HG02763 (cell line): Measurements from ENCODE around the gene CARS2.
A peak's percentile ranks its signal among the peaks of the same experiment; 100 is the strongest.
"Not testable (repeated sequence)": the region's sequence is repeated elsewhere in the genome, so short reads cannot be mapped to it uniquely, and the experiment has no call there.

Source experiments
- ATAC-seq: cut with Tn5 transposase; IDR thresholded peaks from one replicate; pipeline ENCODE4 v1.9.1; 2021; ENCODE audit warnings: mild to moderate bottlenecking, moderate library complexity; ENCODE audit not compliant: unreplicated experiment

Gene CARS2

DNA sequence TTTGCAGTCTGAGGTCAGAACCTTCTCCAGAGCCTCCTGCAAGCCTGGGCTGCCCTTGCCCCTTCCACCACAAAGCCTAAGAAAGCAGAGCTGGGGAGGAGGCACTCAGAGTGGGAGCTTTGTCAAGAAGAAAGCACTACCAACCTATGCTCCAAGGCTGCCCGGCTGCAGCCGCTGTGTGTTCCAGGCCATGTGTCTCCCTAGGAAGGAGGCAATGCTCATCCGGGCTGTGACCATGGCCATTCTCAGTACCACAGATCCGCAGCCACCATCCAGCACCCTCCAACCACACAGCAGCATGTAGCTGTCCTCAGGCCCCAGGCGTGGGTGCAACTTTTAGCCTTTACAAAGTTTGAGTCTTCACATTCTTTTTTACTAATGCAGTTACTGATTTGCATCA is 22.0 kb downstream of the CARS2 start:
- no peak for ATAC-seq

DNA sequence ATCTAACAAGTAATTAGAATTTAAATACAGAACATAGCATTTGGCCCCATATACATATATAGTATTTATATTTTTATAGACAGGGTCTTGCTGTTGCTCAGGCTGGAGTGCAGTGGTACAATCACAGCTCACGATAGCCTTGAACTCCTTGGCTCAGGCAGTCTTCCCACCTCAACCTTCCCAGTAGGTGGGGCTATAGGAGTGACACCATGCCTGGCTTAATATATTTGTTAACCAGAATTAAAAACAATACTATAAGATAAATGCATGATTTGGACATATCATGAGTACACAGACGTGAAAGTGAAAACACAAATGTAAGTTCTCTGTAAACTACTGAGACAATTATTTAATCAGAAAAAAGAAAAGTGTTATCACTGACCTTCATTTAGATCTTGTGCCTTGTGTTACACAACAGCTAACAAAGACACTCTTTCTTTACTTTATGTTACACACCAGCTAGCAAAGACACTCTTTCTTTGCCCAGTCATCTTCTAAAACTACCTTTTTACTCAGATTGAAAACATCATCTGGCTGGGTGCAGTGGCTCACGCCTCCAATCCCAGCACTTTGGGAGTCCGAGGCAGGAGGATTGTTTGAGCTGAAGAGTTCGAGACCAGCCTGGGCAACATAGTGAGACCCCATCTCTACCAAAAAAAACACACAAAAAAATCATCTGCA is 22.6 kb downstream of the CARS2 start:
- ATAC-seq = no peak

DNA sequence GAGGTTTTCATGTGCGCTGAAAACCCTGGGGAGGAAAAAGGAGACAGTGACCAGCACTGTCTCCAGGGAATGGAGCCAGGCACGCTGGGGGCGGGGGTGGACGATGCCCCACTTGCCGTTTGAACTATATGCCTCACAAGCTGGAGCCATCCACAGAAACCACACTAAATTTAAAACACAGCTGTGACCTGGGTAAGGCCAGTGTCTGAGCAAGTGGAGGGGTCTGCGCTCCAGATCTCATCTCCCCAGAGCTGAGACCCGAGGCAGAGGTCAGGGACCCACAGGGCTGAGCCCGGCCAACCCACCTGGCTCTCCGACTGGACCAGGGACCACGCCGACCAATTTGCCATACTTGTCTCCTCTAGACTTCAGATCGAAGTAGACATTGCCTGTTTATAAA is 23.2 kb downstream of the CARS2 start:
- no peak for ATAC-seq

DNA sequence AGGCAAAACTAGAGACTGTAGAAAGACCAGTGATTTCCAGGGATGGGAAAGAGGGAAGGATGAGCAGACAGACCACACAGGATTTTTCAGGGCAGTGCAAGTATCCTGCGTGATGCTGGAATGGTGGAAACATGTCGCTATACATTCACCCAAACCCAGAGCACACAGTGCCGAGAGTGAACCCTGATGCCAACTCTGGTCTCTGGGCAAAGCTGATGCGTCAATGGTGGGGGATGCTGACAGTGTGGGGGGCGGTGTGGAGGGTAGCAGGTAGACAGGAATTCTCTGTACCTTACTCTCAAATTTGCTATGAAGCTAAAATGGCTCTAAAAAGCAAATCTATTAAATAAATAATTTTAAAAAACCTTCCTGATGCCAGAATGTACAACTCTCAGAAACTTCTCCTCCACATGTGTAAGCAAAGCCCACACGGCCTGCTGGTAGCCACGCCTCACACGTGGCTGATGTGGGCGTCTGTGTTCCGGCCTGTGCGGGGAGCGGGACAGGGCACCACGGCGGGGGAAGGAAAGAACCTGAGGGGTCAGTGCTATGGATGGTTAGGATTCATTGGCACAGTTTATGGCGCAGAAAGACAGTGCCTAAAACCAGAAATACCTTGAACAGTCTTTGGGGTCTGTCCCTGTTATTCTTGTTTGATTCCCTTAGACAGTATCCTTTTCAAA is 23.9 kb downstream of the CARS2 start:
- ATAC-seq = no peak

DNA sequence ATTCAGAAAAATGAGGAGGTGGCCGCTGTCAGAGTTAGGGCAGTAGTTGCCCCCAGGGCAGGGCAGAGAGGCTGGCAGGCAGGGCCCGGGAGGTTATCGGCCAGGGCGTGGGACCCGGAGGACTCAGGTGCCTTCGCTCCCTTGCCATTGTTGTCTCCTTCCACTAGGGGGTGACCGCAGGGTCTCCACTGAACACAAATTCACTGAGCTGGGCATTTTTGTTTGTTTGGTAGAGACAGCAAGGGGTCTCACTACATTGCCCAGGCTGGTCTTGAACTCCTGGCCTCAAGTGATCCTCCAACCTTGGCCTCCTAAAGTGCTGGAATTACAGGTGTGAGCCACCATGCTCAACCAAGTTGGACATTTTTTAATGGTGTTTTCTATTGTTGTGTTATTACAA is 25.1 kb downstream of the CARS2 start:
- no peak for ATAC-seq

DNA sequence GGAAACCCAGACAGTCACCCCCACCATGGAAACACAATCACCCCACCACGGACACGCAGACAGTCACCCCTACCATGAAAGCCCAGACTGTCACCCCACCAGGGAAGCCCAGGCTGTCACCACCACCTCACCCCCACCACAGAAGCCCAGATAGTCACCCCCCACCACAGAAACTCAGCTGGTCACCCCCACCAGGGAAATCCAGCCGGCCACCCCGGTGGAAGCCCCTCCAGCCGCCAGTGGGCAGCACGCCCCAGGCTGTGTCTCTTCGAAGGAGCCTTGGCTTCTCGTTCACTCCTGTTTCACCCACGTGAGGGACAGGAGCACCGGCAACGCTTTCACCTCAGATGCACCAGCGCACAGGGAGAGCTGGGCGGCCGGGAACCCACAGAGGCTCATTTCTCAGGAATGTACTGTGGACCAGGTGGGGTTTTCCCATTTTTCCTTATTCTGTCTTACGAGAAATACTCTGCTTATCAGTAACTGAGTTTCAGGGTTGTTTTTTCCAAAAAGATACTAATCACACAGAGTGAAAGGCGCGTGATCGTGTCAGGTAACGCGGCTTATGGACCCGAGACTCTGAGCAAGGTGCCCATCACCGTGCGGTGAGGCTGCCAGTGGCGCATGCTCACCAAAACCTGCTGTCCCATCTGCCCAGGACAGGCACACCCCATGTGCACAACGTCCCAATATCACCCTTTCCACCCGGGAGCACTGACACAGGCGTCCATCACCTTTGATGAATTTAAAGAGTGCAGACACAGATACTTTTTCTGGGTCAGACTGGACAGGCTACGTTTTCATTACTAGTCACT is 28.0 kb downstream of the CARS2 start:
- no peak for ATAC-seq

DNA sequence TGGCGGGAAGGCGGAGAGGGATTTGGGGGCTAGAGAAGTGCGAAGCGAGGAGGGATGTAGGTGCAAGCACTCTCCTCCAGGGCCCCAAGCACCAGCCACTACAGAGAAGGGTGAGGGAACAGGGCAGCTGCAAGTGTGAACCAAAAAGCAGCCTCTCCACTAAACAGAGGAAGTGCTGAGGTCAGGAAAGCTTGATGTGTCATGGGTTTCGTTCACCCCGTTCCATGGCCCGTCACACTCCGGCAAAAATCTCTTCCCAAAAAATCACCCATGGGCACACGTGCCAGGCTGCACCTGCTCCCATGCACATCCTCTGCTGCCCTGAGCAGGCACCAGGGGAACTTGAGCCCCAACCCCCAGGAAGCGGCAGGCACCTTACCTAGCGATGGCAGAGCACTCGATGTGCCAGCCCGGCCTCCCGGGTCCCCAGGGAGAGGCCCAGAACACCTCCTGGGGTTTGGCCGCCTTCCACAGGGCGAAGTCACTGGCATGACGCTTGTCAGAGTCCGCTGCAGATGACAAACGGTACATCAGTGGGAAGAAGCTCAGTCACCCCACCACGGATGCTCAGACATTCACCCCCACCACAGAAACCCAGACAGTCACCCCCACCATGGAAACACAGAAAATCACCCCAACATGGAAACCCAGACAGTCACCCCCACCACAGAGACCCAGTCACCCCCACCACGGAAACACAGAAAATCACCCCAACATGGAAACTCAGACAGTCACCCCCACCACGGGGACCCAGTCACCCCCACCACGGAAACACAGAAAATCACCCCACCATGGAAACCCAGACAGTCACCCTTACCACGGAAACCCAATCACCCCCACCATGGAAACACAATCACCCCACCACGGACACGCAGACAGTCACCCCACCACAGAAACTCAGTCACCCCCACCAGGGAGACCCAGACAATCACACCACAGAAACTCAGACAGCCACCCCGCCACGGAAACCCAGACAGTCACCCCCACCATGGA is 29.0 kb downstream of the CARS2 start:
- peak; percentile 64 for ATAC-seq

DNA sequence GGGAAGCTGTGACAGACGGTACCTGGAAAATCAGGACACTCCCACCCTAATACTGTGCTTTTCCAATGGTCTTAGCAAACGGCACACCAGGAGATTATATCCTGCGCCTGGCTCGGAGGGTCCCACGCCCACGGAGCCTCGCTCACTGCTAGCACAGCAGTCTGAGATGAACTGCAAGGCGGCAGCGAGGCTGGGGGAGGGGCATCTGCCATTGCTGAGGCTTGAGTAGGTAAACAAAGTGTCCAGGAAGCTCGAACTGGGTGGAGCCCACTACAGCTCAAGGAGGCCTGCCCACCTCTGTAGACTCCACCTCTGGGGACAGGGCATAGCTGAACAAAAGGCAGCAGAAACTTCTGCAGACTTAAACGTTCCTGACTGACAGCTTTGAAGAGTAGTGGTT is 36.1 kb downstream of the CARS2 start:
- ATAC-seq = not testable (repeated sequence)

DNA sequence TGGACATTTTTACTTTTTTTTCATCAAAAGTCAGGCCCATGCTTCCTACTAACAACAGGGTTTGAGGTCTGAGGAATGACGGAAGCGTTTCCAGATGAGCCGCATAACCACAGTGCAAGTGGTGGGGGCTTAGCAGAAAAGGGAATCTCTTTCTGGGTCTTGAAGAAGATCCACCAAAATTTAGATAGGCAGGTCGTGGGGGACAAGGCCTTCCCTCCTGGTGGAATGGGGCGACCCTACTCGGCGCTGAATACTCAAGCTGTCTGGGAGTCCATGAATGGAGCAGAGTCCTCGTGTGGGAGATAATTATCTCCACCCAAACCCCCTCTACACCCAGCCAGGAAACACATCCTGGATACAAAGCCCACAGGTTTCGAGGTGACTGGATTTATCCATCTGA is 36.9 kb downstream of the CARS2 start:
- no peak for ATAC-seq

DNA sequence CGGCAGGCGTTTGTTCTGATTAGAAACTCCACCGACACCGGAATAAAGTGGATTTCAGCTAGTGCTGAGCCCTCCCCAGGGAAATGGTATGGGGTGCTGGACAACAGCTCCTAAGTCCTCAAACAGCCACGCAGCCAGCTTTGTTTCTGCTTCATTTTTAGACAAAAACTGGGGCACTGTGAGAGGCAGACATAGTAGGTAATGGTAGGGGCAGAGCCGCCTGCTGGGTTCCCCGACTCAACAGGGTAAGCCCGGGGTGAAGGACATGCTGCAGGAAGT is 39.7 kb downstream of the CARS2 start:
- ATAC-seq = no peak

DNA sequence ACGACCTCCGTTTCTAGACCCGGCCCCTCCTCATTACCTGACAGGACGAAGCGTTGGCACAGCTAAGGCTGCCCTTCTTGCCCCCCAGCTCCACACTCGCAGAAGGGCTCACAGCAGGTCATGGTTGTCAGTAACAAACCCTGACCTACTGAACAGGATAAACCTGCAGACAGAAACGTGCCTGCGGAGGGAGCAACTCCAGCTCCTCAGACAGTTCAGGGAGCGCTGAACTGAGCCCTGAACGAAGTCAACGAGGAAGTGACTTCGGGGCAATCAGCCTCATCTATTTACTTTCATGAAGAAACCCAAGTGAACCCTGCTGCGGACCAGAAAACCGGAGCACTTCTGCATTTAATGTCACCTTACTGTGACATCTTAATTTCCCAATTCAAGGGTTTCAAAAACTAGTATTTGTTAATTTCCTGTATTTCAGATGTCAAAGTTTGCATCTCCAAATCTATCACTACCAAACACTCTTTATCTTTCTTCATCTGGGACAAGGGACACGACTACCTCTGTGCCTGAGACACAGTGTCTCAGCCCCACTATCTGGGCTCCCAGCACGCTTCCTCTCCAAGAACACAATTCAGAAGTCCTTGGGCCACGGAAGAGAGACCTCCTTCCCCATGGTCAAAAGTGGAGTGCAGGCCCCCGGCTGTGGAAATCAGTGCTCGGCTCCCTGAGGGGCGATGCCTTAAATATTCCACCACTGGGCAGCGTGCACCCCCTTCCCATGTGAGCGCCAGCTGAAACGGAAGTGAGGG is 40.2 kb downstream of the CARS2 start:
- ATAC-seq = no peak

DNA sequence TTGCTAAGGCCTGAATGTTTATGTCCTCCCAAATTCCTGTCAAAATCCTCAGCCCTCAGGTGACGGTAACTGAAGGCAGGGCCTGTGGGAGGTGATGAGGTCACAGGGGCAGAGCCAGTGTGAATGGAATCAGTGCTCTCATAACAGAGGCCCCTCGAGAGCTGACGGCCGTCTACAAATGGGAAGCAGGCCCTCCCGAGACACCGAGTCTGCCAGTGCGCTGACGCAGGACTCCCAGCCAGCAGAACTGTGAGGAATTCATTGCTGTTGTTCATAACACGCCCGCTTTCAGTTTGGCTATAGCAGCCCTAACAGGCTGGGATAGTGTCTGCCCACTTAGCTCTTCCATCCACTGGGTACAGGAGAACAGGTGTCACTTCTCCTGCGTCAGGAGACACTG is 41.2 kb downstream of the CARS2 start:
- no peak for ATAC-seq

DNA sequence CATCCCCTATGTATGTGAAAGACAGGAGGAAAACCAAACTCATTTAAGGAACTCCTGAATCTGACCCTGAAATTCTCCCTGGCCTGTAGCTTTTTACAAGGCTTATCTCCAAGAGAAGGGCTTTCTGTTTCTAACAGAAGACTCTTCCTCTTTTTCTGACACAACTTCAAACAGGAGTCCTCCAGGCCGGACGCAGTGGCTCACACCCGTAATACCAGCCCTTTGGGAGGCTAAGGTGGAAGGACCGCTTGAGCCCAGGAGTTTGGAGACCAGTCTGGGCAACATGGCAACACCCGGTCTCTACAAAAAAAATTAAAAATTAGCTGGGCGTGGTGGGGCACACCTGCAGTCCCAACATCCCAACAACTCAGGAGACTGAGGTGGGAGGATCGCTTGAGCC is 41.9 kb downstream of the CARS2 start:
- ATAC-seq = no peak

DNA sequence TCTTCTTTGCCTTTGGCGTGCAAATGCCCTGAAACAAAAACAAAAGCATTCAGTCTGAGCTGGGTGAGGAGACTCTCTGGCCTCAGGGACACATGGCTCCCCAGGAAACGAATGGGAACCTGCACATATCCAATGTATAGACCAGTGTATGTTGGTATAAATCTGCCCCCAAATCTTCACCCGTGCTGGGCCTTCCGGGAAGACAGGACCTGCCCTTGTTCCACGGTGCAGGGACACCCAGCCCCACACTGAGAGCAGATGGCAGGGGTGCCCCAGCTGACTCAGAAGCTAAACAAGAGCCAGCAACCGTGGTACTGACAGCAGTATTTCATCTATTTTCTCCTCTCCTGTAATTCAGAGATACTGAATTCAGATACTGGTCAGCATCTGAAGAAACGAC is 42.4 kb downstream of the CARS2 start:
- no peak for ATAC-seq

DNA sequence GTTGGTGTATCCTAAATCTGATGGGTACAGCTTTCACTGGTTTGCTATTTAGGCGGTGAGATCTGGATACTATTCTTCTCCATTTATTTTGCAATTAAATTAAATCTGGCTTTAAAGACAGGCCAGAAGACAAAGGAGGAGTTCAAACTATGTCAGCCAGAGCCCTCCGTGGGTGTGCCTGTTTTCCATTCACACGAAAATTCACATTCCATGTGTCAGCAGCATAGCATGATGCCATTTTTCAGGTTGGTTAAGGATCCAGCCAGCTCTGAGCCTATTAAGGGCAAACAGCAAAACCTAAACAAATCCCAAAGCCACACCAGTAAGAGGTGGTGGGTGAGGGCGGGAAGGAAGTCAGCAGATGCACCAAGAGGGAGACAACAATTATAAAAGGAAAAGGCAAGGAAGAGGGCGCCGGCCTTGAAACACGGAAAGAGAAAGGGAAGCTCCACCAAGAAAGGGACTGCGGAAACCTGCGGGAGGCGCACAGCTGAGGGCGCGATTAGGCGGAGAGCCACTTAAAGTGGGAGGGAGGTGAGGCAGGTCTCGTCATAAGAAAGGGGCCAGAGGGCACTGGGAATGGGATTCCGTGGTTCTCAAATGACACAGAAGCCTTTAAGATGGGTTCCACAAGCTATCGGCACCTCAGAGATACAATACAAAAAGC is 43.0 kb downstream of the CARS2 start:
- no peak for ATAC-seq

DNA sequence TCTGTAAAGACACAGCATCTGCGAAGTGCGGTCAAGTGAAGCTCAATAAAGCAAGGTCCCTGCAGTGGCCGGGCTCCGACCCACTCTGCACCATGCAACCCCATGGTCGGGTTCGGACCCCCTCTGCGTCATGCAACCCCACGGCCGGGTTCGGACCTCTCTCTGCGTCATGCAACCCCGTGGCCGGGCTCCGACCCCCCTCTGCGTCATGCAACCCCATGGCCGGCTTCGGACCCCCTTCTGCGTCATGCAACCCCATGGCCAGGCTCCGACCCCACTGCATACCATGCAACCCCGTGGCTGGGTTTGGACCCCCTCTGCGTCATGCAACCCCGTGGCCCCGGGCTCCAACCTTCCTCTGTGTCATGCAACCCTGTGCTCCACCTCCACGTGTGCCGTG is 43.8 kb downstream of the CARS2 start:
- ATAC-seq = no peak

DNA sequence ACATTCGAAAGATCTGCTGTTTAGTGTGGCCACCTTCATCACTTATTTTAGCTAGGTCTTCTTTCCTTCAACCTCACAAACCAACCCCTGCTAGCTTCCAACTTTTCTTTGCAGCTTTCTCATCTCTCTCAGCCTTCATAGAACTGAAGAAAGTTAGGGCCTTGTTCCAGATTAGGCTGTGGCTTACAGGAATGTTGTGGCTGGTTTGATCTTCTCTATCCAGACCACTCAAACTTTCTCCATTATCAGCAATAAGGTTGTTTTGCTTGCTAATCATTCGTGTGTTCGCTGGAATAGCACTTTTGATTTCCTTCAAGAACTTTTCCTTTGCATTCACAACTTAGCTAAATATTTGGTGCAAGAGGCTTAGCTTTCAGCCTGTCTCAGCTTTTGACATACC is 44.7 kb downstream of the CARS2 start:
- ATAC-seq = no peak

DNA sequence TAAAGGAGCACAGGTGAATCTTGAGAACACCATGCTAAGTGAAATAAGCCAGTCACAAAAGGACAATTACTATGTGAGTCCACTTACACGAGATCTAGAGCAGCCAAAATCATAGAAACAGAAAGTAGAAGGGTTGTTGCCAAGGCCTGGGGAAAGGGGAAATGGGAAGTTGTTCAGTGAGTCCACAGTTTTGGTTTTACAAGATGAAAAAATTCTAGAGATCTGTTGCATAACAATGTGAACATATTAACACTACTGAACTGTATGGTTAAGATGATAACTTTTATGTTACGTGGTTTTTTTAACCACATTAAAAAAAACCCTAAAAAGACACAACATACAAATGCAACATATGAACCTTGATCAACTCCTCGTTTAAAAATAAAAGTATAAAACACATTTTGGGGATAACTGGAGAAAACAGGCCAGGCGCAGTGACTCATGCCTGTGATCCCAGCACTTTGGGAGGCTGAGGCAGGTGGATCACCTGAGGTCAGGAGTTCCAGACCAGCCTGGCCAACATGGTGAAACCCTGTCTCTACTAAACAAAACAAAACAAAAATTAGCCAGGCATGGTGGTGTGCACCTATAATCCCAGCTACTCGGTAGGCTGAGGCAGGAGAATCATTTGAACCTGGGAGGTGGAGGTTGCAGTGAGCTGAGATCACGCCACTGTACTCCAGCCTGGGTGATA is 47.6 kb downstream of the CARS2 start:
- peak; percentile 80 for ATAC-seq

DNA sequence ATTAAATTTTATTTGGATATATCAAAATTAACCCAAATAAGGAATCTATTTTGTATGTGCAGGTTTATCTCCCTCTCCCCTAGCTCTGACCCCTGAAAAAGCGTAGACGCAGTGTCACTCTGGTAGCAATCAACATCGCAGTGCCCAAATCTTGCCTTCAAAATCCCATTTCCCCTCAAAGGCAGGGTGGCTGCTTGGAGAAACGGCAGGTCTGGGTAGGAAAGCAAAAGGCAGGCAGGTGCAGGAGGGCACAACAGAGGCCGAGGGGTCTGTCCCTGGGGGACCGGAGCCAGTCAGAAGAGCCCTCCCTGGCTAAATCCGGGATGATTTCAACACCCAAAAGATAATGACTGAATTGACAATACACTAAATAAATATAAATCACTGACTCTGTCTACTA is 48.7 kb downstream of the CARS2 start:
- ATAC-seq = no peak
